Activated CD4-positive, alpha-beta T cell treated with anti-CD3 and anti-CD28 coated beads for 48 hours (primary cell): ENCODE data around the gene GDF15.
"Not testable (repeated sequence)": the region's sequence is repeated elsewhere in the genome, so short reads cannot be mapped to it uniquely, and the experiment has no call there.

ENCODE experiments used
- DNase-seq: peaks from one replicate; pipeline ENCODE4 v3.0.0-alpha.2; 2020

GDF15 gene

GRCh38 chr19:18392926-18393325, 7.0 kb downstream of the GDF15 start:
- DNase-seq: no peak

- DNase-seq: no peak
These were observed 7.9 kb downstream of the GDF15 start for GRCh38 chr19:18393836-18394235.

GRCh38 chr19:18396471-18397241, 10.7 kb downstream of the GDF15 start:
- no peak for DNase-seq

GRCh38 chr19:18397242-18398202, 11.6 kb downstream of the GDF15 start, which contains the start of gene LRRC25:
Gene LRRC25, minus strand, starts transcription at chr19:18397622. Its CDS starts 659 bp downstream, at chr19:18396963.
- no peak for DNase-seq

GRCh38 chr19:18399008-18399407, 13.1 kb downstream of the GDF15 start:
- no peak for DNase-seq

GRCh38 chr19:18401580-18402112, 15.7 kb downstream of the GDF15 start:
- no peak for DNase-seq

GRCh38 chr19:18402455-18403248, 16.7 kb downstream of the GDF15 start:
- not testable (repeated sequence) for DNase-seq

- DNase-seq: not testable (repeated sequence)
These were observed 19.8 kb downstream of the GDF15 start for GRCh38 chr19:18405754-18406153.

- no peak for DNase-seq
These were observed 20.8 kb downstream of the GDF15 start for GRCh38 chr19:18406749-18407148.

- peak; percentile 61 for DNase-seq
These were observed 22.1 kb downstream of the GDF15 start for GRCh38 chr19:18408053-18408476.

GRCh38 chr19:18412610-18413239, 26.8 kb downstream of the GDF15 start:
- DNase-seq: no peak

- DNase-seq: peak; percentile 16
These were observed 28.7 kb downstream of the GDF15 start for GRCh38 chr19:18414504-18415177.

- no peak for DNase-seq
These were observed 29.4 kb downstream of the GDF15 start for GRCh38 chr19:18415178-18415867.

GRCh38 chr19:18416778-18417249, 30.9 kb downstream of the GDF15 start:
- peak; percentile 74 for DNase-seq

- peak; percentile 40 for DNase-seq
These were observed 31.5 kb downstream of the GDF15 start for GRCh38 chr19:18417250-18418028.

- peak; percentile 64 for DNase-seq
These were observed 32.1 kb downstream of the GDF15 start for GRCh38 chr19:18418029-18418482.

GRCh38 chr19:18418483-18419194, 32.7 kb downstream of the GDF15 start:
- peak; percentile 47 for DNase-seq

GRCh38 chr19:18419195-18419698, 33.3 kb downstream of the GDF15 start, which contains the start of gene SSBP4:
Gene SSBP4, plus strand, starts transcription at chr19:18419398. Its CDS starts 251 bp downstream, at chr19:18419649.
- DNase-seq: peak; percentile 72
